K562 (cell line): ENCODE measurements around the gene TAS2R9. TPM values are rescaled to one million over a fixed set of nuclear protein-coding genes. Genes with fewer than 3 reads are reported as not detected.

ENCODE experiments used
- ATAC-seq: fragments of 200-7000 bp; cut with Tn5 transposase; 3 replicates; pipeline ENCODE4 v1.9.1; 2020; ENCODE audit warnings: moderate library complexity
- BruUV-seq: library from RNA; stranded (reverse); fragments of 400-500 nt; replicated peaks from 2 replicates; lab custom pipeline; 2021; lab: Mats Ljungman, UMichigan
- CTCF ChIA-PET: fragments of 300-600 bp; formaldehyde crosslinking; extraction: SDS; loops from one replicate; lab custom pipeline; 2021; ENCODE audit warnings: low intra/inter-chr PET ratio; lab: Yijun Ruan, JAX
- POLR2A ChIA-PET: fragments of 300-600, 350-650 bp; sonication (Branson Sonifier 250); formaldehyde crosslinking; extraction: SDS; loops from one replicate; lab custom pipeline; 2021; ENCODE audit warnings: antibody characterized with exemption, inconsistent platforms; lab: Yijun Ruan, JAX
- DNase-seq, 4 experiments: peaks; one replicate each; pipeline versions ENCODE4 v3.0.0 to v3.0.0-alpha.2; 2011 to 2018; ENCODE audit warnings: low spot score in 3 of 4, mixed read lengths in 3 of 4; ENCODE audit errors: extremely low read depth in 1 of 4
- FAIRE-seq: peaks from 2 replicates; lab custom pipeline; 2011; peaks lifted over from hg19 to GRCh38; lab: Jason Lieb, UNC
- H2AFZ ChIP-seq: 2 replicates; pipeline ENCODE4 v1.6.0; 2011; ENCODE audit warnings: low read depth, low read length, control low read depth, inconsistent platforms
- H3K27ac ChIP-seq: fragments of 200-600 bp; 3 replicates; pipeline ENCODE4 v1.8.0; 2011; ENCODE audit warnings: low read depth, mild to moderate bottlenecking, control low read depth, inconsistent platforms, low read length, moderate library complexity, mixed read lengths; ENCODE audit errors: extremely low read depth
- H3K27me3 ChIP-seq, 2 experiments: fragments of 300-600 bp in 1 of 2; 2 replicates in 1 of 2; 3 replicates in 1 of 2; pipeline versions ENCODE4 v1.6.0 to v1.8.0; 2011; ENCODE audit warnings: inconsistent platforms in 2 of 2, low read length in 2 of 2, mild to moderate bottlenecking in 1 of 2, mixed read lengths in 1 of 2, moderate library complexity in 1 of 2; ENCODE audit not compliant: control insufficient read depth in 2 of 2, insufficient read depth in 2 of 2
- H3K36me3 ChIP-seq: fragments of 300-600 bp; 3 replicates; pipeline ENCODE4 v1.8.0; 2011; ENCODE audit warnings: mild to moderate bottlenecking, low read length, inconsistent platforms; ENCODE audit not compliant: control insufficient read depth, insufficient read depth
- H3K4me1 ChIP-seq, 2 experiments: fragments of 200-600 bp in 1 of 2; replicated peaks in 1 of 2; 2 replicates in 1 of 2; 3 replicates in 1 of 2; pipeline versions ENCODE4 v1.5.1 to v1.8.0; 2011; ENCODE audit warnings: inconsistent platforms in 2 of 2, low read length in 2 of 2, mild to moderate bottlenecking in 1 of 2, mixed read lengths in 1 of 2, moderate library complexity in 1 of 2; ENCODE audit not compliant: control insufficient read depth in 2 of 2, insufficient read depth in 2 of 2
- H3K4me2 ChIP-seq: 2 replicates; pipeline ENCODE4 v1.6.1; 2011; ENCODE audit warnings: low read length, control low read depth, inconsistent platforms, mixed read lengths; ENCODE audit not compliant: insufficient read depth
- H3K4me3 ChIP-seq: fragments of 200-600 bp; sonication (generic), shearing (Covaris generic); 2 replicates; pipeline ENCODE4 v1.5.1; 2016; ENCODE audit warnings: control low read depth, inconsistent platforms
- H3K79me2 ChIP-seq: fragments of 200-600 bp; 3 replicates; pipeline ENCODE4 v1.8.0; 2011; ENCODE audit warnings: low read length, inconsistent platforms; ENCODE audit not compliant: control insufficient read depth, insufficient read depth
- H3K9ac ChIP-seq, 2 experiments: 2 replicates each; pipeline versions ENCODE4 v1.6.0 to v1.6.1; 2011; ENCODE audit warnings: low read depth in 2 of 2, low read length in 2 of 2, control low read depth in 1 of 2, inconsistent platforms in 1 of 2, mild to moderate bottlenecking in 1 of 2, mixed read lengths in 1 of 2; ENCODE audit not compliant: insufficient read depth in 1 of 2
- H3K9me1 ChIP-seq: one replicate; pipeline ENCODE4 v1.6.0; 2011; ENCODE audit warnings: inconsistent platforms, mild to moderate bottlenecking, low read length, moderate library complexity; ENCODE audit not compliant: control insufficient read depth, insufficient read depth
- H3K9me3 ChIP-seq: replicated peaks from 2 replicates; pipeline ENCODE4 v1.5.1; 2011; ENCODE audit warnings: low read depth, low read length, inconsistent platforms; ENCODE audit not compliant: control insufficient read depth, insufficient read depth
- H4K20me1 ChIP-seq: replicated peaks from 2 replicates; pipeline ENCODE4 v1.6.1; 2011; ENCODE audit warnings: low read length, inconsistent platforms, mixed read lengths; ENCODE audit not compliant: control insufficient read depth, insufficient read depth
- CHD2 ChIP-seq: IDR thresholded peaks from 2 replicates; pipeline ENCODE4 v1.6.1; 2011; ENCODE audit warnings: low read depth, low read length
- HSF4 ChIP-seq: fragments of 250-450 bp; sonication (Bioruptor Pico); IDR thresholded peaks from 2 replicates; pipeline ENCODE4 v2.1.2; 2022; ENCODE audit warnings: mild to moderate bottlenecking, moderate library complexity, borderline replicate concordance
- JUNB ChIP-seq: fragments of 450-650 bp; formaldehyde crosslinking; conservative IDR thresholded peaks from 2 replicates; pipeline ENCODE4 v1.4.0; 2020; ENCODE audit warnings: mild to moderate bottlenecking
- KLF6 ChIP-seq: fragments of 250-450 bp; sonication (Bioruptor Pico); IDR thresholded peaks from 2 replicates; pipeline ENCODE4 v1.4.0; 2020; ENCODE audit warnings: mild to moderate bottlenecking, moderate library complexity, borderline replicate concordance
- MBD2 ChIP-seq: sonication (generic); IDR thresholded peaks from 2 replicates; pipeline ENCODE4 v1.6.1; 2016; ENCODE audit warnings: low read depth, borderline replicate concordance
- OTX1 ChIP-seq: fragments of 450-650 bp; formaldehyde crosslinking; IDR thresholded peaks from 2 replicates; pipeline ENCODE4 v1.4.0; 2022; ENCODE audit warnings: mild to moderate bottlenecking
- SMC3 ChIP-seq: conservative IDR thresholded peaks from 2 replicates; pipeline ENCODE4 v1.6.1; 2011; ENCODE audit warnings: low read depth, low read length, improper control_type of control experiment; ENCODE audit not compliant: insufficient read depth
- SRSF3 ChIP-seq: fragments of 200-400 bp; formaldehyde crosslinking; IDR thresholded peaks from 2 replicates; pipeline ENCODE4 v1.6.1; 2016; ENCODE audit warnings: mild to moderate bottlenecking, low read length, moderate library complexity; ENCODE audit not compliant: insufficient read depth
- ZNF121 ChIP-seq: sonication (generic); formaldehyde crosslinking; conservative IDR thresholded peaks from 2 replicates; pipeline ENCODE4 v1.8.0; 2022; ENCODE audit warnings: missing genetic modification reagents
- ZNF24 ChIP-seq: fragments of 450-650 bp; IDR thresholded peaks from 2 replicates; pipeline ENCODE4 v1.6.1; 2016
- WGBS: fragments of 100-300 bp; shearing (Covaris generic); methylation state at CpG from one replicate; pipeline ENCODE4 v1.1.6; 2016; ENCODE audit warnings: low coverage, mixed read lengths; ENCODE audit not compliant: insufficient coverage; ENCODE audit errors: missing lambda C conversion rate; 5-methylcytosine and 5-hydroxymethylcytosine counted together
- in situ Hi-C: fragments of 300-500 bp; cut with MboI; formaldehyde crosslinking; loops from 4 replicates; pipeline ENCODE4 v1.15.0; 2018; ENCODE audit warnings: inconsistent platforms, mixed read lengths
- intact Hi-C: fragments of 100-400 bp; cut with micrococcal nuclease; formaldehyde crosslinking; loops from 2 replicates; pipeline ENCODE4 v1.14.2; 2022
- polyA plus RNA-seq, 8 experiments: library from polyadenylated mRNA; depleted of rRNA in 4 of 8; stranded (reverse) in 5 of 8; unstranded in 3 of 8; fragments of >200 nt; fragmentation: Nextera tagmentation in 2 of 8; fragmentation: Illumina TruSeq in 1 of 8; extraction: Ambion mirVana in 2 of 8; extraction: Trizol in 1 of 8; gene quantifications; 2 replicates each; pipeline versions ENCODE4 v1.2.1 to v1.2.3, GENCODE V29; 2011 to 2014; ENCODE audit warnings: inconsistent platforms in 1 of 8, missing spikeins in 1 of 8
- total RNA-seq, 7 experiments: library from RNA; depleted of rRNA in 6 of 7; stranded (reverse); fragments of >200 nt in 6 of 7; fragmentation: Illumina TruSeq in 2 of 7; extraction: Trizol in 2 of 7; gene quantifications; 2 replicates each; pipeline versions ENCODE4 v1.2.1 to v1.2.3, GENCODE V29; 2011 to 2021; ENCODE audit warnings: low replicate concordance in 1 of 7
- TF ChIP-seq, protein P1 (sequence below), 2 experiments: fragments of 450-650 bp; IDR thresholded peaks; 2 replicates each; pipeline ENCODE4 v1.6.1; 2016; ENCODE audit warnings: mild to moderate bottlenecking in 2 of 2, borderline replicate concordance in 1 of 2, low read depth in 1 of 2, moderate library complexity in 1 of 2
- TF ChIP-seq, protein P2 (sequence below), 3 experiments: fragments of 200-800 bp in 1 of 3; fragments of 250-450 bp in 1 of 3; fragments of 450-650 bp in 1 of 3; sonication (Bioruptor Pico) in 1 of 3; sonication (Bioruptor generic) in 1 of 3; formaldehyde crosslinking in 1 of 3; IDR thresholded peaks; 2 replicates each; pipeline versions ENCODE4 v1.6.1 to v1.8.0; 2016 to 2022; ENCODE audit warnings: mild to moderate bottlenecking in 2 of 3, missing genetic modification characterization in 2 of 3, missing compliant biosample characterization in 1 of 3, moderate library complexity in 1 of 3

TAS2R9 gene
- total and polyA plus RNA-seq, 9 of the 15 experiments (the other 6 are each of a cell fraction or from before 2014, with no cell fraction given): not detected

DNA sequence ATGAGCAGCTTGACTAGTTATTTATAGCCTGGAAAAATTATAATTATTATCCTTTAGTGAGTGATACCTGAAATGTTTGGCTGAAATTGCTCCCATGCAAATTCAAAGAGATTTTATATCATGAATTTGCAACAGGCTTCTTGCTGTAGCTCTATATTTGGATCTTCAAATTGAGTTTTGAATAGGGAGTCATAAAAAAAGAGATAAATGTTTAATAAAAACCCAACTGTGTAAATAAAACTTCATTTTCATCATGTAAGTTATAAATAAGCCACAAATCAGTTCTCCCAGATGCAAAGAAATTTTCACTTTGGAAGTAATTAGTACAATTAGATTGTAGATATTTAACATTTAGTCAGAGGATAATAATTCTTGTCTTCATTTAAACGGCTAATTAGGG is 2.8 kb downstream of the TAS2R9 start, which contains the start of gene TAS2R8:
Gene TAS2R8 (minus strand): TSS at position 101 of the 400 bp plus-strand sequence. CDS start 306 bp downstream, outside the sequence.
- in situ Hi-C loops: no loop called here
- DNase-seq (no peak), FAIRE-seq (no peak), ATAC-seq (no peak)
- H3K4me1 ChIP-seq: no peaks in the 10 kb centered on the region
- H3K4me2 ChIP-seq: no peak within 1 kb of the TSS
- CTCF ChIA-PET: no interaction called here
- H2AFZ ChIP-seq: no peak within 1 kb of the TSS
- no TSS peak for BruUV-seq
- no peaks in the 10 kb centered on the region for H3K36me3 ChIP-seq
- 0% methylated on average over 1 of the region's 1 CpG for WGBS
- intact Hi-C loops: no loop called here
- H3K79me2 ChIP-seq: no peaks in the 10 kb centered on the region
- H3K9me1 ChIP-seq: no peaks in the 10 kb centered on the region
- no peak within 1 kb of the TSS for H3K27ac ChIP-seq
- H4K20me1 ChIP-seq: no peaks in the 10 kb centered on the region
- POLR2A ChIA-PET: no interaction called here
- no peaks in the 10 kb centered on the region for H3K9me3 ChIP-seq
- no peak within 1 kb of the TSS for H3K9ac ChIP-seq
- no peaks in the 10 kb centered on the region for H3K27me3 ChIP-seq
- no peak within 1 kb of the TSS for H3K4me3 ChIP-seq
- TF ChIP-seq CHD2 (no peak), SRSF3 (no peak), JUNB (CRISPR knock-in tag) (no peak), OTX1 (CRISPR knock-in tag) (no peak), ZNF24 (no peak), ZNF121 (CRISPR knock-in tag) (no peak), HSF4 (CRISPR knock-in tag) (no peak), KLF6 (CRISPR knock-in tag) (no peak), SMC3 (no peak), MBD2 (no peak)
- TF ChIP-seq, protein P1, sequence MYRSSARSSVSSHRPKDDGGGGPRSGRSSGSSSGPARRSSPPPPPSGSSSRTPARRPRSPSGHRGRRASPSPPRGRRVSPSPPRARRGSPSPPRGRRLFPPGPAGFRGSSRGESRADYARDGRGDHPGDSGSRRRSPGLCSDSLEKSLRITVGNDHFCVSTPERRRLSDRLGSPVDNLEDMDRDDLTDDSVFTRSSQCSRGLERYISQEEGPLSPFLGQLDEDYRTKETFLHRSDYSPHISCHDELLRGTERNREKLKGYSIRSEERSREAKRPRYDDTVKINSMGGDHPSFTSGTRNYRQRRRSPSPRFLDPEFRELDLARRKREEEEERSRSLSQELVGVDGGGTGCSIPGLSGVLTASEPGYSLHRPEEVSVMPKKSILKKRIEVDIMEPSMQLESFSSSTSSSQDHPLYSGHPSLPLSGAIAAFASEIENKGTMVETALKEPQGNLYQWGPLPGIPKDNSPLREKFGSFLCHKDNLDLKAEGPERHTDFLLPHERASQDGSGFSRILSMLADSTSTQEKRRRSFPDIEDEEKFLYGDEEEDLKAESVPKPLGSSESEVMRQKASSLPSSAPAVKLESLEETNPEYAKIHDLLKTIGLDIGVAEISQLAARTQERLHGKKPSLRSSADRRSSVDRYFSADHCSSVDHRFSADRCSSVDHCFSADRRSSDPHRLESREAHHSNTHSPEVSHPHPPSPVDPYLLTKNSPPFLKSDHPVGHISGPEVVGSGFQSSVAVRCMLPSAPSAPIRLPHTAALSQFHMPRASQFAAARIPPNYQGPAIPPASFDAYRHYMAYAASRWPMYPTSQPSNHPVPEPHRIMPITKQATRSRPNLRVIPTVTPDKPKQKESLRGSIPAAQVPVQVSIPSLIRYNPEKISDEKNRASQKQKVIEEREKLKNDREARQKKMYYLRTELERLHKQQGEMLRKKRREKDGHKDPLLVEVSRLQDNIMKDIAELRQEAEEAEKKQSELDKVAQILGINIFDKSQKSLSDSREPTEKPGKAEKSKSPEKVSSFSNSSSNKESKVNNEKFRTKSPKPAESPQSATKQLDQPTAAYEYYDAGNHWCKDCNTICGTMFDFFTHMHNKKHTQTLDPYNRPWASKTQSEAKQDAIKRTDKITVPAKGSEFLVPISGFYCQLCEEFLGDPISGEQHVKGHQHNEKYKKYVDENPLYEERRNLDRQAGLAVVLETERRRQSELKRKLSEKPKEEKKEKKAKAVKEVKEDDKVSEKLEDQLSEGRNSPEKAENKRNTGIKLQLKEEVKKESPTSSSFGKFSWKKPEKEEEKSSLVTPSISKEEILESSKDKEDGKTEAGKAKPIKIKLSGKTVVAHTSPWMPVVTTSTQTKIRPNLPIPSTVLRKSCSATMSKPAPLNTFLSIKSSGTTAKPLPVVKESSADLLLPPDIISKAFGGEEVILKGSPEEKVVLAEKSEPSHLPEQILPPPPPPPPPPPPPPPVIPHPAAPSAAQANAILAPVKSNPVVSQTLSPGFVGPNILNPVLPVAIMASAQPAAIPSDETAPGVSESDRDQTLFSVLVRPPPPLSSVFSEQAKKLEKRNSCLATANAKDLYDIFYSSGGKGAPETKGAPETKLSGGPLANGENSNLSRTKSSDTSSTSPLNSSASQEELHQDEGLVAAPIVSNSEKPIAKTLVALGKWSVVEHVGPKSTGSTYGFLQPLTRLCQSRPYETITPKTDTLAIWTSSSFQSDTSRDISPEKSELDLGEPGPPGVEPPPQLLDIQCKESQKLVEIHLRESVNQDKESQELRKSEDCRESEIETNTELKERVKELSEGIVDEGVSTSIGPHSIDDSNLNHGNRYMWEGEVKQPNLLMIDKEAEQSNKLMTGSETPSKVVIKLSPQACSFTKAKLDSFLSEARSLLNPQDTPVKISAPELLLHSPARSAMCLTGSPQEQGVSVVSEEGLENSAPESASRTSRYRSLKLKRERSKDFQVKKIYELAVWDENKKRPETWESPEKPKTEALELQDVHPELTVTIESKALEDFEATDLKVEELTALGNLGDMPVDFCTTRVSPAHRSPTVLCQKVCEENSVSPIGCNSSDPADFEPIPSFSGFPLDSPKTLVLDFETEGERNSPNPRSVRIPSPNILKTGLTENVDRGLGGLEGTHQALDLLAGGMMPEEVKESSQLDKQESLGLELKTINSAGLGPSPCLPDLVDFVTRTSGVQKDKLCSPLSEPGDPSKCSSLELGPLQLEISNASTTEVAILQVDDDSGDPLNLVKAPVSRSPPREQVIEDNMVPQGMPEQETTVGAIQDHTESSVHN (IDR thresholded peaks at IDR 0.05; ENCODE audit: borderline replicate concordance in 1 of 2, low read depth in 1 of 2): no peak
- TF ChIP-seq, protein P2, sequence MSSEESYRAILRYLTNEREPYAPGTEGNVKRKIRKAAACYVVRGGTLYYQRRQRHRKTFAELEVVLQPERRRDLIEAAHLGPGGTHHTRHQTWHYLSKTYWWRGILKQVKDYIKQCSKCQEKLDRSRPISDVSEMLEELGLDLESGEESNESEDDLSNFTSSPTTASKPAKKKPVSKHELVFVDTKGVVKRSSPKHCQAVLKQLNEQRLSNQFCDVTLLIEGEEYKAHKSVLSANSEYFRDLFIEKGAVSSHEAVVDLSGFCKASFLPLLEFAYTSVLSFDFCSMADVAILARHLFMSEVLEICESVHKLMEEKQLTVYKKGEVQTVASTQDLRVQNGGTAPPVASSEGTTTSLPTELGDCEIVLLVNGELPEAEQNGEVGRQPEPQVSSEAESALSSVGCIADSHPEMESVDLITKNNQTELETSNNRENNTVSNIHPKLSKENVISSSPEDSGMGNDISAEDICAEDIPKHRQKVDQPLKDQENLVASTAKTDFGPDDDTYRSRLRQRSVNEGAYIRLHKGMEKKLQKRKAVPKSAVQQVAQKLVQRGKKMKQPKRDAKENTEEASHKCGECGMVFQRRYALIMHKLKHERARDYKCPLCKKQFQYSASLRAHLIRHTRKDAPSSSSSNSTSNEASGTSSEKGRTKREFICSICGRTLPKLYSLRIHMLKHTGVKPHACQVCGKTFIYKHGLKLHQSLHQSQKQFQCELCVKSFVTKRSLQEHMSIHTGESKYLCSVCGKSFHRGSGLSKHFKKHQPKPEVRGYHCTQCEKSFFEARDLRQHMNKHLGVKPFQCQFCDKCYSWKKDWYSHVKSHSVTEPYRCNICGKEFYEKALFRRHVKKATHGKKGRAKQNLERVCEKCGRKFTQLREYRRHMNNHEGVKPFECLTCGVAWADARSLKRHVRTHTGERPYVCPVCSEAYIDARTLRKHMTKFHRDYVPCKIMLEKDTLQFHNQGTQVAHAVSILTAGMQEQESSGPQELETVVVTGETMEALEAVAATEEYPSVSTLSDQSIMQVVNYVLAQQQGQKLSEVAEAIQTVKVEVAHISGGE (CRISPR knock-in tag; IDR thresholded peaks at IDR 0.05): no peak
